Endodermal cell (in vitro differentiated cells): Measurements from ENCODE around the gene SLC6A12. TPM values are rescaled to one million over a fixed set of nuclear protein-coding genes. Genes with fewer than 3 reads are reported as not detected.

Experiments used
- DNase-seq: peaks from one replicate; pipeline ENCODE4 v3.0.0-alpha.2; 2017
- H3K27ac ChIP-seq: 2 replicates; pipeline ENCODE4 v1.5.1; 2013; ENCODE audit warnings: mild to moderate bottlenecking, low read depth, low read length, moderate library complexity
- H3K27me3 ChIP-seq: 2 replicates; pipeline ENCODE4 v1.6.1; 2013; ENCODE audit warnings: mild to moderate bottlenecking, low read length, moderate library complexity; ENCODE audit not compliant: insufficient read depth, control insufficient read depth, poor library complexity, severe bottlenecking
- H3K36me3 ChIP-seq: 2 replicates; pipeline ENCODE4 v1.7.0; 2013; ENCODE audit warnings: mild to moderate bottlenecking, low read length, moderate library complexity; ENCODE audit not compliant: control insufficient read depth, insufficient read depth
- H3K4me1 ChIP-seq: one replicate; pipeline ENCODE4 v1.7.0; 2013; ENCODE audit warnings: low read length; ENCODE audit not compliant: control insufficient read depth, insufficient read depth
- H3K4me3 ChIP-seq: 2 replicates; pipeline ENCODE4 v1.5.1; 2013; ENCODE audit warnings: mild to moderate bottlenecking, low read length, moderate library complexity
- H3K9ac ChIP-seq: 2 replicates; pipeline ENCODE4 v1.6.1; 2013; ENCODE audit warnings: mild to moderate bottlenecking, low read length, moderate library complexity; ENCODE audit not compliant: poor library complexity, severe bottlenecking; ENCODE audit errors: extremely low read depth
- H3K9me3 ChIP-seq: 2 replicates; pipeline ENCODE4 v1.6.1; 2013; ENCODE audit warnings: mild to moderate bottlenecking, low read length, moderate library complexity; ENCODE audit not compliant: control insufficient read depth
- H3K27ac Mint-ChIP-seq: 2 replicates; pipeline ENCODE4 v1.8.0; 2020; ENCODE audit warnings: mixed read lengths
- H3K27me3 Mint-ChIP-seq: 2 replicates; pipeline ENCODE4 v1.8.0; 2021; ENCODE audit warnings: mild to moderate bottlenecking, mixed read lengths; ENCODE audit not compliant: insufficient read depth
- H3K36me3 Mint-ChIP-seq: 2 replicates; pipeline ENCODE4 v1.8.0; 2020; ENCODE audit warnings: low read depth, mixed read lengths
- H3K4me1 Mint-ChIP-seq: 2 replicates; pipeline ENCODE4 v1.8.0; 2020; ENCODE audit warnings: mixed read lengths
- H3K4me3 Mint-ChIP-seq: 2 replicates; pipeline ENCODE4 v1.8.0; 2020; ENCODE audit warnings: mild to moderate bottlenecking, moderate library complexity, mixed read lengths
- H3K9me3 Mint-ChIP-seq: 2 replicates; pipeline ENCODE4 v1.8.0; 2020; ENCODE audit warnings: mild to moderate bottlenecking, mixed read lengths
- CTCF ChIP-seq: fragments of 200-600 bp; sonication (generic); conservative IDR thresholded peaks from 2 replicates; pipeline ENCODE4 v1.5.0; 2021; ENCODE audit warnings: antibody characterized with exemption, mild to moderate bottlenecking
- WGBS, 2 experiments: methylation state at CpG; one replicate each; pipeline versions ENCODE4 v1.1.5 to v1.1.7; 2013; ENCODE audit warnings: missing lambda C conversion rate in 2 of 2, mixed read lengths in 1 of 2; ENCODE audit not compliant: insufficient coverage in 1 of 2, insufficient read length in 1 of 2; 5-methylcytosine and 5-hydroxymethylcytosine counted together
- total RNA-seq, 2 donors: library from RNA; stranded (reverse); fragmentation: NEBNext Ultra II Directional in 1 of 2; extraction: Animal tissue kit (Norgen Biotek cat#: 25700) in 1 of 2; gene quantifications; 2 replicates in 1 of 2; 3 replicates in 1 of 2; pipeline ENCODE4 v1.2.1, GENCODE V29; 2021

SLC6A12 gene
- total RNA-seq, 2 donors from 2014 or later: 0.58 to 1.3 TPM

GRCh38 chr12:243381-243780 is 29.4 kb upstream of the SLC6A12 start:
- Histone ChIP-seq H3K9ac (no peak overlapping the region), H3K9me3 (peaks cover 20% of the 10 kb centered on the region), H3K4me3 (no peak overlapping the region), H3K27ac (no peak overlapping the region), H3K27me3 (no peaks in the 10 kb centered on the region), H3K36me3 (no peaks in the 10 kb centered on the region), H3K4me1 (no peaks in the 10 kb centered on the region)
- Mint-ChIP-seq H3K4me1 (no peaks in the 10 kb centered on the region), H3K27ac (no peak overlapping the region), H3K27me3 (peaks cover 23% of the 10 kb centered on the region), H3K4me3 (no peak overlapping the region), H3K9me3 (peaks cover 37% of the 10 kb centered on the region), H3K36me3 (no peaks in the 10 kb centered on the region)
- no peak for DNase-seq
- TF ChIP-seq CTCF: no peak
- WGBS, 2 experiments: 77 to 84% methylated on average over 4 of the region's 4 CpGs

- Mint-ChIP-seq H3K36me3 (no peaks in the 10 kb centered on the region), H3K4me1 (no peaks in the 10 kb centered on the region), H3K9me3 (peaks cover 38% of the 10 kb centered on the region), H3K27ac (no peak overlapping the region), H3K27me3 (peaks cover 20% of the 10 kb centered on the region), H3K4me3 (no peak overlapping the region)
- H3K36me3 ChIP-seq: no peaks in the 10 kb centered on the region
- no peak overlapping the region for H3K27ac ChIP-seq
- H3K4me3 ChIP-seq: no peak overlapping the region
- WGBS, 2 experiments: 94 to 95% methylated on average over 12 to 15 of the region's 15 CpGs
- peak; percentile 33 for DNase-seq
- TF ChIP-seq CTCF: no peak
- no peak overlapping the region for H3K9ac ChIP-seq
- H3K27me3 ChIP-seq: no peaks in the 10 kb centered on the region
- peaks cover 13% of the 10 kb centered on the region for H3K9me3 ChIP-seq
- no peaks in the 10 kb centered on the region for H3K4me1 ChIP-seq
Observed at GRCh38 chr12:242496-242895, 28.5 kb upstream of the SLC6A12 start.

- Mint-ChIP-seq H3K9me3 (peaks cover 39% of the 10 kb centered on the region), H3K27me3 (peaks cover 25% of the 10 kb centered on the region), H3K4me1 (no peaks in the 10 kb centered on the region), H3K4me3 (no peak overlapping the region), H3K36me3 (peaks cover 2% of the 10 kb centered on the region), H3K27ac (no peak overlapping the region)
- TF ChIP-seq CTCF: no peak
- H3K9me3 ChIP-seq: peaks cover 12% of the 10 kb centered on the region
- H3K27me3 ChIP-seq: no peaks in the 10 kb centered on the region
- no peak overlapping the region for H3K4me3 ChIP-seq
- no peaks in the 10 kb centered on the region for H3K4me1 ChIP-seq
- WGBS, 2 experiments: 91 to 96% methylated on average over 6 of the region's 9 CpGs
- no peak overlapping the region for H3K27ac ChIP-seq
- no peaks in the 10 kb centered on the region for H3K36me3 ChIP-seq
- no peak for DNase-seq
- H3K9ac ChIP-seq: no peak overlapping the region
Observed at GRCh38 chr12:241266-241665, 27.3 kb upstream of the SLC6A12 start.
